ENCODE data around the gene KRTAP5-5. TPM values are rescaled to one million over a fixed set of nuclear protein-coding genes. Genes with fewer than 3 reads are reported as not detected.

Gene KRTAP5-5
- total RNA-seq, 1 donor from 2014 or later, result not detected

DNA sequence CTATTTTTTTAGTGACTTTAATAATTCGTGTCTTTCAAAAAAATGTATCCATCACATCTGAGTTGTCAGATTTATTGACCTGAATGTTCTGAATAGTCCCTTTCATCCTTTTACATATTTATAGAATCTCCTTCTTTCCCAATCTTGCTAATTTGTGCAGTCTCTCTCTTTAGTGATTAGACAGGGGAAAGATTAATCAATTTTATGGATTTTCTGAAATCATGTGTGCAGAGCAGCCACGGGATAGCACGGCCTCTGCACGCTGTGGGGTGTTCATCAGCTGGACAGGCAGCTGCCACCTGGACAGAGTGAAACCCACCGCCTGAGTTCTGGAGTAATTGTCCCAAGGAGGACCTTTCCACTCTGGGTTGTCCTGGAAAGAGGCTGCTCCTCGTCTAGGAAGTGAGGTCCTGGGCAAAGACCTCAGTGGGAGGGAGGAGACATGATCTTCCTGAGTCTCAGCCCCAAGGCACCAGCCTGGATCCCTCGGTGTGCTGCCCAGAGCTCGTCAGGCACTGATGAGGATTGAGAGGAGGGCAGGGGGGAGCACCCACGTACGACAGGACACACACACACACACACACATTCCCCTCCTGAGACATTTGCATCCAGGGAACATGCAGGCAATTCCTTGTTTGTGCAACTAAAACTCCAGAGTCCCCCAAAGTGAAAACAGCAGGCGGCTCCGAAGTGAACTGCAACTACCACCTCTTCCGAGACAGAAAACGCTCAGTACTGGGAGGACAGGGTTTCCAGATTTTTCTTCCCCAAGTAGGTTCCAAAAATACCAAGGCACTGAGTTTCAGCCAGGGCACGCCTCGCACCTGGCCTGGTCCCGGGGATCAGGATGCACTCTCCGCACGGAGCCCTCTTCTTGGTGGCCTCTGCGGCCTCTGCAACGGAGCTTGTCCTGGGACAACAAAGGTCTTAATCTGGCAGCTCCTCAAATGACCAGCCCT lies 44.9 kb downstream of the KRTAP5-5 start:
- intact Hi-C loops (cut with micrococcal nuclease), result no loop called here

DNA sequence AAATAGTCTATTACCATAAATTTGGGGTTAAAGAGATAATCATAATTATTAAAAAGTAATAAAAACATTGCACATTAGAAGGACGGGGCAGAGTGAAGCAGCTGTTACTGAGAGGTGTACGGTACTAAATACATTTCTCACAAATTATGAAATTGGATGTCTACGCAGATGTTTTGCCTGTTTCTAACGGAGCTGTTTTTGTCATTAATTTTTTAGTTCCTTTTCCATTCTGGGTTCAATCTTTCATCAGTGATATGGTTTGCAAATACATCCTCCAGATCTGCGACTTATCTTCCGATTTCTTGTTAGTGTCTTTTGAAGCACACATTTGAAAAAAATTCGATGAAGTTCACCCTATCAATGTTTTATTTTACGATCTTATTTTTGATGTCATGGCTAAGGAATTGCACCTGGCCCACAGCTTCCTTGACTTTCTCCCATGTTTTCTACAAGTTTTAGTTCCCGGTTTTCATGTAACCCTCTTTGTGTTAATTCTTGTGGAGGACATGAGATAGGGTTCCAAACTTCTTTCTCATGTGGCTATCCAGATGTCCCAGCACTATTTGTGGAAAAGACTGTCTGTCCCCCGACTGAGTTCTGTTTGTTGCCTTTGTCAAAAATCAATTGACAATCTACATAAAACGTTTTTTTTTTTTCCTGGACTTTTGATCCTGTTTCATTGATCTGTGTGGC lies 46.1 kb downstream of the KRTAP5-5 start:
- intact Hi-C loops (cut with micrococcal nuclease), result no loop called here

DNA sequence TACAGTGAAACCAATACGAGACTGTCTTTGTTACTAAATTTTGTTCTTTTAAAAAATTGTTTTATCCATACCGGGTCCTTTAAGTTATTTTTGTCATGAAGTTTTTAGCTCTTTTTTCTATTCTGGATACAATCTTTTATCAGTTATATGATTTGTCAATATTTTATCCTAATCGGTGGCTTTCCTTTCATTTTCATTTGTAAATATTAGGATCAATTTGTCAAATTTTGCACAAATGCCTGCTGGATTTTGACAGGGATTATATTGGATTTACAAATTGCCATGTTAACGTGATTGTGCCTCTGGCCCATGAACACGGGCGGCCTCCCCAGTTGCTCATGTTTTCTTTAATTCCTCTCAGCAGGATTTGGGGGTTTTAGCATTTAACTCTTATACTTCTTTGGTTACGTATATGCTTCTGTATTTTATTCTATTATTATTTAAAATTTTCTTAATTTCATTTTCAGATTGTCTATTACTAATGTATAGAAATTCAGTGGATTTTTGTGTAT lies 46.7 kb downstream of the KRTAP5-5 start:
- intact Hi-C loops (cut with micrococcal nuclease), result no loop called here

DNA sequence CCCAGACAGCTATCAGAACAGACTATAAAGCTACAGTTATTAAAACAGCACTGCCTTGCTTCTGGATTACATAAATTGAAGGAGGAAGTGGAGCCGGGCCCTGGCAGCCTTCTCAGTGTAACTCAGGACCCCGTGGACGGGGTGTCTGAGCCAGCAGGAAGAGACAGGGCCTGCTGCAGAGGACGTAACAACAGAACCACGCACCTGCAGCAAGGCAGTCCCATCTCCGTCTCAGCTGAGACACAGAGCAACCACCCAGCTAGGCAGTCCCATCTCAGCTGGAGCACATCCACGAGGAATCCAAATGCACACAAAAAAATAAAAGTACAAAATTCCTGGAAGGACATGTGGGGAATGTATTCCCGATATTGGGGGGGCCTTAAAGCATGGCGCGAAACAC lies 50.3 kb downstream of the KRTAP5-5 start:
- intact Hi-C loops (cut with micrococcal nuclease), result no loop called here

Other genes with a start within 250 kb of the KRTAP5-5 start
- gene BRSK2, start 239.8 kb upstream of the KRTAP5-5 start, total RNA-seq, result 0.27 and 0.44 TPM in 2 replicates
- 41.7 and 45.1 TPM in 2 replicates for gene MOB2, start 143.0 kb upstream of the KRTAP5-5 start, total RNA-seq
- 0.59 and 1.3 TPM in 2 replicates for gene DUSP8, start 57.5 kb upstream of the KRTAP5-5 start, total RNA-seq
- gene KRTAP5-1, start 44.5 kb upstream of the KRTAP5-5 start, total RNA-seq, result not detected in 2 replicates
- not detected in 2 replicates for gene KRTAP5-2, start 31.5 kb upstream of the KRTAP5-5 start, total RNA-seq
- gene KRTAP5-3, start 21.3 kb upstream of the KRTAP5-5 start, total RNA-seq, result not detected in 2 replicates
- not detected in 2 replicates for gene KRTAP5-4, start 7.6 kb upstream of the KRTAP5-5 start, total RNA-seq
- gene KRTAP5-6, start 67.4 kb downstream of the KRTAP5-5 start, total RNA-seq, result not detected in 2 replicates
- 1.2 and 1.8 TPM in 2 replicates for gene IFITM10, start 120.8 kb downstream of the KRTAP5-5 start, total RNA-seq
- 209 and 218 TPM in 2 replicates for gene CTSD, start 134.2 kb downstream of the KRTAP5-5 start, total RNA-seq
- gene SYT8, start 205.2 kb downstream of the KRTAP5-5 start, total RNA-seq, result not detected in 2 replicates
- not detected in 2 replicates for gene TNNI2, start 209.2 kb downstream of the KRTAP5-5 start, total RNA-seq
- gene LSP1, start 223.3 kb downstream of the KRTAP5-5 start, total RNA-seq, result 418 and 430 TPM in 2 replicates

All from T-helper 1 cell treated with Interleukin-12 subunit alpha and Interleukin-12 subunit beta and Interleukin-4 antibody, amounts not matched to agents 30 ng/mL and 1 ng/mL, for 36 hours (primary cell).